Activated naive CD4-positive, alpha-beta T cell treated with anti-CD3 and anti-CD28 coated beads, Interleukin-2, amount 50 U/mL, for 24 hours (primary cell): ENCODE data around the gene TMPRSS7.

Experiments used
- H3K27ac Mint-ChIP-seq: one replicate; pipeline ENCODE4 v1.8.0; 2021; ENCODE audit warnings: mild to moderate bottlenecking, mixed read lengths
- H3K27me3 Mint-ChIP-seq: one replicate; pipeline ENCODE4 v1.8.0; 2021; ENCODE audit warnings: mixed read lengths
- H3K36me3 Mint-ChIP-seq: one replicate; pipeline ENCODE4 v1.8.0; 2021; ENCODE audit warnings: mixed read lengths
- H3K4me1 Mint-ChIP-seq: one replicate; pipeline ENCODE4 v1.8.0; 2021; ENCODE audit warnings: mixed read lengths
- H3K4me3 Mint-ChIP-seq: one replicate; pipeline ENCODE4 v1.8.0; 2021; ENCODE audit warnings: mild to moderate bottlenecking, mixed read lengths
- H3K9me3 Mint-ChIP-seq: one replicate; pipeline ENCODE4 v1.8.0; 2021; ENCODE audit warnings: mixed read lengths

Gene TMPRSS7

GRCh38 chr3:112007633-112008032 is 26.9 kb upstream of the TMPRSS7 start:
- H3K4me1 Mint-ChIP-seq = peaks cover 34% of the 10 kb centered on the region
- no peak overlapping the region for H3K27ac Mint-ChIP-seq
- no peaks in the 10 kb centered on the region for H3K9me3 Mint-ChIP-seq
- no peak overlapping the region for H3K4me3 Mint-ChIP-seq
- no peaks in the 10 kb centered on the region for H3K36me3 Mint-ChIP-seq
- H3K27me3 Mint-ChIP-seq = no peaks in the 10 kb centered on the region

- no peaks in the 10 kb centered on the region for H3K36me3 Mint-ChIP-seq
- peaks cover 28% of the 10 kb centered on the region for H3K4me1 Mint-ChIP-seq
- no peaks in the 10 kb centered on the region for H3K9me3 Mint-ChIP-seq
- H3K27ac Mint-ChIP-seq = no peak overlapping the region
- no peak overlapping the region for H3K4me3 Mint-ChIP-seq
- no peaks in the 10 kb centered on the region for H3K27me3 Mint-ChIP-seq
Measured at GRCh38 chr3:112009670-112010069, 24.9 kb upstream of the TMPRSS7 start.

GRCh38 chr3:112010636-112011035 is 23.9 kb upstream of the TMPRSS7 start:
- Mint-ChIP-seq H3K4me1 (peaks cover 20% of the 10 kb centered on the region), H3K4me3 (no peak overlapping the region), H3K9me3 (no peaks in the 10 kb centered on the region), H3K36me3 (no peaks in the 10 kb centered on the region), H3K27ac (peak overlapping the region; percentile 69), H3K27me3 (no peaks in the 10 kb centered on the region)

- Mint-ChIP-seq H3K27ac (no peak overlapping the region), H3K4me3 (no peak overlapping the region), H3K36me3 (no peaks in the 10 kb centered on the region), H3K4me1 (peaks cover 20% of the 10 kb centered on the region), H3K9me3 (no peaks in the 10 kb centered on the region), H3K27me3 (no peaks in the 10 kb centered on the region)
Measured at GRCh38 chr3:112011376-112011940, 23.1 kb upstream of the TMPRSS7 start.

GRCh38 chr3:112012205-112012992 is 22.1 kb upstream of the TMPRSS7 start:
- Mint-ChIP-seq H3K4me1 (peaks cover 25% of the 10 kb centered on the region), H3K36me3 (no peaks in the 10 kb centered on the region), H3K4me3 (peak overlapping the region; percentile 1), H3K27me3 (no peaks in the 10 kb centered on the region), H3K27ac (peak overlapping the region; percentile 20), H3K9me3 (no peaks in the 10 kb centered on the region)

- H3K27ac Mint-ChIP-seq = no peak overlapping the region
- H3K9me3 Mint-ChIP-seq = no peaks in the 10 kb centered on the region
- no peaks in the 10 kb centered on the region for H3K27me3 Mint-ChIP-seq
- H3K36me3 Mint-ChIP-seq = no peaks in the 10 kb centered on the region
- H3K4me1 Mint-ChIP-seq = peaks cover 25% of the 10 kb centered on the region
- H3K4me3 Mint-ChIP-seq = peak overlapping the region; percentile 13
Measured at GRCh38 chr3:112013058-112013783, 21.3 kb upstream of the TMPRSS7 start.

- Mint-ChIP-seq H3K9me3 (no peaks in the 10 kb centered on the region), H3K4me1 (peaks cover 25% of the 10 kb centered on the region), H3K27me3 (no peaks in the 10 kb centered on the region), H3K4me3 (peak overlapping the region; percentile 13), H3K36me3 (no peaks in the 10 kb centered on the region), H3K27ac (no peak overlapping the region)
Measured at GRCh38 chr3:112013784-112014143, 20.8 kb upstream of the TMPRSS7 start.

- H3K27ac Mint-ChIP-seq = no peak overlapping the region
- H3K4me3 Mint-ChIP-seq = no peak overlapping the region
- H3K27me3 Mint-ChIP-seq = no peaks in the 10 kb centered on the region
- no peaks in the 10 kb centered on the region for H3K9me3 Mint-ChIP-seq
- H3K4me1 Mint-ChIP-seq = peaks cover 25% of the 10 kb centered on the region
- no peaks in the 10 kb centered on the region for H3K36me3 Mint-ChIP-seq
Measured at GRCh38 chr3:112017091-112017490, 17.4 kb upstream of the TMPRSS7 start.

- H3K4me1 Mint-ChIP-seq = peaks cover 9% of the 10 kb centered on the region
- no peak overlapping the region for H3K4me3 Mint-ChIP-seq
- no peaks in the 10 kb centered on the region for H3K27me3 Mint-ChIP-seq
- H3K36me3 Mint-ChIP-seq = no peaks in the 10 kb centered on the region
- no peak overlapping the region for H3K27ac Mint-ChIP-seq
- H3K9me3 Mint-ChIP-seq = no peaks in the 10 kb centered on the region
Measured at GRCh38 chr3:112018712-112019111, 15.8 kb upstream of the TMPRSS7 start.

GRCh38 chr3:112019716-112020115 is 14.8 kb upstream of the TMPRSS7 start:
- Mint-ChIP-seq H3K4me3 (no peak overlapping the region), H3K9me3 (no peaks in the 10 kb centered on the region), H3K27me3 (no peaks in the 10 kb centered on the region), H3K4me1 (peaks cover 5% of the 10 kb centered on the region), H3K36me3 (no peaks in the 10 kb centered on the region), H3K27ac (no peak overlapping the region)

GRCh38 chr3:112020674-112021085 is 13.9 kb upstream of the TMPRSS7 start:
- H3K4me1 Mint-ChIP-seq = peaks cover 5% of the 10 kb centered on the region
- no peaks in the 10 kb centered on the region for H3K36me3 Mint-ChIP-seq
- no peak overlapping the region for H3K27ac Mint-ChIP-seq
- H3K9me3 Mint-ChIP-seq = no peaks in the 10 kb centered on the region
- H3K27me3 Mint-ChIP-seq = peaks cover 2% of the 10 kb centered on the region
- H3K4me3 Mint-ChIP-seq = no peak overlapping the region

- Mint-ChIP-seq H3K4me3 (no peak overlapping the region), H3K27ac (no peak overlapping the region)
Measured at GRCh38 chr3:112027142-112027541, 7.4 kb upstream of the TMPRSS7 start.

GRCh38 chr3:112027826-112028225 is 6.7 kb upstream of the TMPRSS7 start:
- Mint-ChIP-seq H3K27ac (no peak overlapping the region), H3K27me3 (peaks cover 2% of the 10 kb centered on the region), H3K9me3 (no peaks in the 10 kb centered on the region), H3K36me3 (no peaks in the 10 kb centered on the region), H3K4me3 (no peak overlapping the region), H3K4me1 (no peaks in the 10 kb centered on the region)

More at GRCh38 chr3:112027142-112027541, 7.4 kb upstream of the TMPRSS7 start:
- no peaks in the 10 kb centered on the region for H3K36me3 Mint-ChIP-seq
- peaks cover 2% of the 10 kb centered on the region for H3K27me3 Mint-ChIP-seq
- H3K4me1 Mint-ChIP-seq = no peaks in the 10 kb centered on the region
- H3K9me3 Mint-ChIP-seq = no peaks in the 10 kb centered on the region

- no peaks in the 10 kb centered on the region for H3K27me3 Mint-ChIP-seq
- no peak overlapping the region for H3K4me3 Mint-ChIP-seq
- no peaks in the 10 kb centered on the region for H3K9me3 Mint-ChIP-seq
- H3K36me3 Mint-ChIP-seq = no peaks in the 10 kb centered on the region
- no peaks in the 10 kb centered on the region for H3K4me1 Mint-ChIP-seq
- H3K27ac Mint-ChIP-seq = no peak overlapping the region
Measured at GRCh38 chr3:112030901-112031300, 3.6 kb upstream of the TMPRSS7 start.

- no peaks in the 10 kb centered on the region for H3K36me3 Mint-ChIP-seq
- no peak overlapping the region for H3K4me3 Mint-ChIP-seq
- no peaks in the 10 kb centered on the region for H3K27me3 Mint-ChIP-seq
- H3K9me3 Mint-ChIP-seq = no peaks in the 10 kb centered on the region
- no peaks in the 10 kb centered on the region for H3K4me1 Mint-ChIP-seq
- no peak overlapping the region for H3K27ac Mint-ChIP-seq
Measured at GRCh38 chr3:112032098-112032731, 2.3 kb upstream of the TMPRSS7 start.

- Mint-ChIP-seq H3K27me3 (no peaks in the 10 kb centered on the region), H3K9me3 (no peaks in the 10 kb centered on the region), H3K27ac (no peak overlapping the region), H3K36me3 (no peaks in the 10 kb centered on the region), H3K4me1 (no peaks in the 10 kb centered on the region), H3K4me3 (no peak overlapping the region)
Measured at GRCh38 chr3:112035241-112035640, 705 bp downstream of the TMPRSS7 start.
